Activated CD4-positive, alpha-beta T cell treated with anti-CD3 and anti-CD28 coated beads for 36 hours (primary cell): ENCODE results near the gene PBXIP1. TPM values are rescaled to one million over a fixed set of nuclear protein-coding genes. Genes with fewer than 3 reads are reported as not detected.
"Not testable (repeated sequence)": the region's sequence is repeated elsewhere in the genome, so short reads cannot be mapped to it uniquely, and the experiment has no call there.

Source experiments
- ATAC-seq: fragments of 200-7000 bp; cut with Tn5 transposase; one replicate; pipeline ENCODE4 v1.10.0; 2021; ENCODE audit warnings: mild to moderate bottlenecking, moderate library complexity
- CTCF ChIA-PET: fragments of 350-600 bp; sonication (Branson Sonifier 250); formaldehyde crosslinking; loops from one replicate; lab custom pipeline; 2021; ENCODE audit warnings: antibody characterized with exemption; lab: Charles Lee
- POLR2A ChIA-PET: fragments of 350-600 bp; sonication (Branson Sonifier 250); formaldehyde crosslinking; loops from one replicate; lab custom pipeline; 2021; ENCODE audit warnings: antibody characterized with exemption, inconsistent platforms; lab: Charles Lee
- DNase-seq: peaks from one replicate; pipeline ENCODE4 v3.0.0-alpha.2; 2020
- H3K27ac Mint-ChIP-seq: one replicate; pipeline ENCODE4 v1.8.0; 2021; ENCODE audit warnings: mixed read lengths
- H3K27me3 Mint-ChIP-seq: one replicate; pipeline ENCODE4 v1.8.0; 2021; ENCODE audit warnings: mixed read lengths
- H3K36me3 Mint-ChIP-seq: one replicate; pipeline ENCODE4 v1.8.0; 2021; ENCODE audit warnings: low read depth, mixed read lengths
- H3K4me1 Mint-ChIP-seq: one replicate; pipeline ENCODE4 v1.8.0; 2021; ENCODE audit warnings: mixed read lengths
- H3K4me3 Mint-ChIP-seq: one replicate; pipeline ENCODE4 v1.8.0; 2021; ENCODE audit warnings: mild to moderate bottlenecking, moderate library complexity, mixed read lengths
- H3K9me3 Mint-ChIP-seq: one replicate; pipeline ENCODE4 v1.8.0; 2021; ENCODE audit warnings: low read depth, mixed read lengths
- intact Hi-C, 2 experiments: fragments of 100-400 bp; cut with DNase I in 1 of 2; cut with micrococcal nuclease in 1 of 2; formaldehyde crosslinking; loops; one replicate each; pipeline versions ENCODE4 v1.14.2 to v1.15.1; 2022 to 2024; cut with DNase I, micrococcal nuclease
- total RNA-seq, 2 experiments: library from RNA; stranded (reverse); gene quantifications; one replicate each; pipeline ENCODE4 v1.2.3, GENCODE V29; 2021

Gene PBXIP1
- total RNA-seq, 2 experiments from 2014 or later, result 22.6 to 28.1 TPM

DNA sequence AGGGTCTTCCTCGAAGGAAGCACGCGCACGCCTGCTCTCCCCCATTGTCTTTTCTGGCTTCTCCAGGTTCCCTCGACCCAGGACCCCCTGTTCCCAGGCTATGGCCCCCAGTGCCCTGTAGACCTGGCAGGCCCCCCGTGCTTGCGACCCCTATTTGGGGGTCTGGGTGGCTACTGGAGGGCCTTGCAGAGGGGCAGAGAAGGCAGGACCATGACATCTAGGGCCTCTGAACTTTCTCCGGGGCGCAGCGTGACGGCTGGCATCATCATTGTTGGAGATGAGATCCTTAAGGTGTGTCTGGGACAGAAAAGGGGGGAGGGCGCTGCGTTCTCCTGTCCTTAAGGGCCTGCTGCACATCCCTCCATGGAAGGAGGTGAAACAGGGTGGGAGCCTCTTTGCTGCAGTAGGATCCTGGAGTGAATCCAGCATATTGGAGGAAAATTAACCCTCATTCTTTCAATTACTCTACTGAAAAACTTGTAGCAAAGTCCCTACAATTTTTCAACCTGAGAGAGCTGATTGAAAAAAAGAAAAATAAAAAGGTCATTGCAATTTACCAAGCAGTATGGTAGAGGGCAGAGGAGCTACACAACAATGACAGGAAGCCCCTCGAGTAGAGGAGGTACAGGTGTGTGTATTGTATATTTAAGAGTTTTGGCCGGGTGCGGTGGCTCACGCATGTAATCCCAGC, 28.0 kb upstream of the PBXIP1 start:
- POLR2A ChIA-PET, result interaction anchor here (0.6 to 2.5 kb wide), 6 partner anchors 10 to 99 kb away, joined by 3 to 10 read pairs (median 4); partner anchors contain the start of gene PYGO2
- H3K27me3 Mint-ChIP-seq, result no peaks in the 10 kb centered on the region
- ATAC-seq, result no peak
- H3K4me1 Mint-ChIP-seq, result peaks cover 25% of the 10 kb centered on the region
- H3K9me3 Mint-ChIP-seq, result no peaks in the 10 kb centered on the region
- H3K4me3 Mint-ChIP-seq, result no peak overlapping the region
- CTCF ChIA-PET, result interaction anchor here (0.5 to 6.5 kb wide), 17 partner anchors 12 to 649 kb away, joined by 3 to 82 read pairs (median 4); partner anchors contain the start of genes LENEP and PBXIP1
- no peak overlapping the region for H3K27ac Mint-ChIP-seq
- intact Hi-C loops, result loop anchor here (1.0 to 5.0 kb wide), 10 partner anchors 10 to 188 kb away; partner anchors contain the start of genes ADAM15 (in 2 of the 2), CKS1B (in 2 of the 2), KRTCAP2 (in 1 of the 2) and PYGO2 (in 1 of the 2)
- peak; percentile 32 for DNase-seq
- H3K36me3 Mint-ChIP-seq, result peaks cover 31% of the 10 kb centered on the region

DNA sequence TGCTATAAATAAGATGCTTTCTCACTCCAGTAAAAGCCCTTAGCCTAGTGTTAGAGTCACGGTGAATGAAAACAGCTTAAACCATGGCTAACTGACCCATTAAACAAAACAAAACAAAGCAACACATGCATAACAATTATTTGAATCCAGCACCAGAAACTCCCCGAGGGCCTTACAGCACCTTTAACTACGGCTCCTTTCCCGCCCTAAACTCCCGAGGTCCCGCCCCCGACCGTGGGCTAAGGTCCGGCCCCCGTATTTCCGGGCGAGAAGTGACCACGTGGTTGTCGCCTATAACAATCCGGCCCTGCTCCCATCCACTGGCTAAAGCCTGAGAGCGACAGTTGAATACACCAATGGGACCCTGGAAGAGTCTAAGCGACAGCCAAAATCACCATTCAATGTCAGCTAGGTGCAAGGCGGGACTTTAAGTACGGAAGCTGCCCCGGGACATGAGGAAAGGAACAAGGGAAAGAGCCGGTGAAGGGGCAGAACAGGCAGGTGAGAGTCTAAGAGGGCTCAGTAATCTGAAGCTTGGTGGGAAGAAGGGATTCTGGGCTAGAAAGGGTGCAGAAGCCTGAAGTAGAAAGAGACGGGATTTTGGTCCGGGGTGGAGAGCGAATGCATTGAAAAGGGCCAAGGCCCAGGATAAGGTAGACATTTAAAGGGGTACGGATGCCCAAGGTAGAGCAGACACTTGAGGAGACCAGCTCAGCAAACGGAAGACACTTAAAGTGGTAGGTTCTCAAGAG, 27.2 kb upstream of the PBXIP1 start, which contains the start of gene FLAD1:
FLAD1 (plus strand) TSS at position 448 of the 752 bp plus-strand sequence. CDS start 351 bp downstream, outside the sequence.
- Mint-ChIP-seq H3K4me1 (peaks cover 21% of the 10 kb centered on the region), H3K27me3 (no peaks in the 10 kb centered on the region), H3K27ac (no peak within 1 kb of the TSS), H3K9me3 (no peaks in the 10 kb centered on the region), H3K36me3 (peaks cover 31% of the 10 kb centered on the region), H3K4me3 (no peak within 1 kb of the TSS)
- intact Hi-C loops, result loop anchor here (1.0 to 5.0 kb wide), 10 partner anchors 9 to 189 kb away; partner anchors contain the start of genes ADAM15 (in 2 of the 2), CKS1B (in 2 of the 2), KRTCAP2 (in 1 of the 2) and PYGO2 (in 1 of the 2)
- POLR2A ChIA-PET, result interaction anchor here (0.6 to 2.5 kb wide), 8 partner anchors 10 to 98 kb away, joined by 3 to 10 read pairs (median 4); partner anchors contain the start of gene PYGO2
- peak; percentile 99 for ATAC-seq
- peak; percentile 97 for DNase-seq
- CTCF ChIA-PET, result interaction anchor here (0.5 to 6.5 kb wide), 12 partner anchors 13 to 648 kb away, joined by 3 to 82 read pairs (median 4); partner anchors contain the start of genes LENEP and PBXIP1

DNA sequence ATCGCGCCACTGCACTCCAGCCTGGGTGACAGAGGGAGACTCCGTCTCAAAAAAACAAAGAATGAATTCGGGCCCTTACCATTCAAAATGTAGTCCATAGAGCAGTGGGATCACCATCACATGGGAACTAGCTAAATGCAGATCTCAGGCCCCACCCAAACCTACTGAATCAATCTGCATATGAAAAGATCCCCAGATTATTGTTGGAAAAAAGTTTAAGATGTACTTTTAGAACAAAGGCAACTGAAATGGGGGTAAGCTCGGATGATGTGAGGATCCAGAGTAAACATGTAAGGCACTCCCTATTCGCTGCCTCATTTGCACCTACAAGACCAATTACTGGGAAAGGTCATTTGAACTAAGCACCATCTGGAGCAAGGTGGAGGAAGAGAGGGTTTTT, 26.4 kb upstream of the PBXIP1 start:
- CTCF ChIA-PET, result interaction anchor here (1.0 to 6.5 kb wide), 3 partner anchors 14 to 34 kb away, joined by 4 to 82 read pairs (median 25); partner anchors contain the start of genes LENEP and PBXIP1
- intact Hi-C loops, result loop anchor here (2.0 to 5.0 kb wide), 3 partner anchors 16 to 190 kb away; partner anchors contain the start of genes ADAM15 (in 1 of the 2), KRTCAP2 (in 1 of the 2) and TRIM46 (in 1 of the 2)
- ATAC-seq (no peak), DNase-seq (no peak)
- Mint-ChIP-seq H3K4me3 (no peak overlapping the region), H3K27ac (no peak overlapping the region), H3K9me3 (no peaks in the 10 kb centered on the region), H3K4me1 (peaks cover 23% of the 10 kb centered on the region), H3K27me3 (no peaks in the 10 kb centered on the region), H3K36me3 (peaks cover 32% of the 10 kb centered on the region)
- POLR2A ChIA-PET, result interaction anchor here (0.6 to 2.5 kb wide), 7 partner anchors 11 to 1125 kb away, joined by 3 to 10 read pairs (median 5); no protein-coding TSS in a partner anchor

DNA sequence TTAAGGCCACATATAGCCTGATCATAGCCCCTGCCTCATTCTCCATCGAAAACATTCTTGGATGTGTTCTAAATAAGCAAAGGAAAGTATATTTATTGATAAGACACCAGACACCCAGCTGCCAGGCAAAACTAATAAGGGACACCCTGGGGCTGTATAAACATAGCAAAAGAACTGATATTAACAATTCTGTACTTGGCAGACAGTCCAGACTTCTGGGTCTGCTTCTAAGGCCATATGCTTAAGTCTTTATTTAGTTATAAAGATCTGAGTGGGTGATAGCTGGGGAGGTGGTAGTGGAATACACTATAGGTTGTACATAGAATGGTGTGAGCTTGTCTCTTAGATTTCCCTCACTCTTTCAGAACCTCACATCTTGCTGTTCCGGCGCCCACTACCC, 22.5 kb upstream of the PBXIP1 start:
- Mint-ChIP-seq H3K27me3 (no peaks in the 10 kb centered on the region), H3K36me3 (peaks cover 27% of the 10 kb centered on the region), H3K4me1 (peaks cover 12% of the 10 kb centered on the region), H3K4me3 (no peak overlapping the region), H3K27ac (no peak overlapping the region), H3K9me3 (no peaks in the 10 kb centered on the region)
- DNase-seq, result no peak
- ChIA-PET CTCF (interaction anchor here (1.4 to 4.1 kb wide), 3 partner anchors 16 to 21 kb away, joined by 4 to 15 read pairs (median 7); no protein-coding TSS in a partner anchor), POLR2A (interaction anchor here (0.6 kb wide), 1 partner anchor 47 kb away, joined by 9 read pairs; no protein-coding TSS in a partner anchor)
- ATAC-seq, result no peak
- intact Hi-C loops, result loop anchor here in 1 of 2 experiments (10.0 kb wide), 2 partner anchors 706 to 794 kb away; partner anchors contain the start of genes DAP3 and YY1AP1

DNA sequence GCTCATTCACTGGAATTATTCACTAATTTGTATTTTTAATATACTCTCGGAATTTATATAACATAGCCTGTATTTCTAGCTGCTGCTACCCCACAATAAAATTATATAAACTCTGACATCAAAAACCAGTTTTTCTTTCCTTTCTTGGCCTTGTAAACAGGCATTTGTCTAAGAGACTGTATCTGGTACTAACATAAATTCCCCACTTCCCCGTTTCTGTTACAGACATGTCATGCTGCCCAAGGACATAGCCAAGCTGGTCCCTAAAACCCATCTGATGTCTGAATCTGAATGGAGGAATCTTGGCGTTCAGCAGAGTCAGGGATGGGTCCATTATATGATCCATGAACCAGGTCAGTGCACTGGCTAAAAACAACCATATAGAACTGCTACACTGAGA, 21.9 kb upstream of the PBXIP1 start:
- POLR2A ChIA-PET, result interaction anchor here (0.6 kb wide), 1 partner anchor 47 kb away, joined by 9 read pairs; no protein-coding TSS in a partner anchor
- Mint-ChIP-seq H3K27ac (peak overlapping the region; percentile 2), H3K36me3 (peaks cover 27% of the 10 kb centered on the region), H3K4me1 (peaks cover 15% of the 10 kb centered on the region)
- ATAC-seq, H3K9me3 Mint-ChIP-seq, H3K4me3 Mint-ChIP-seq, DNase-seq, H3K27me3 Mint-ChIP-seq: not testable (repeated sequence)
- CTCF ChIA-PET, result interaction anchor here (0.7 to 4.1 kb wide), 3 partner anchors 17 to 22 kb away, joined by 3 to 15 read pairs (median 7); no protein-coding TSS in a partner anchor
- intact Hi-C loops, result loop anchor here in 1 of 2 experiments (10.0 kb wide), 2 partner anchors 707 to 793 kb away; partner anchors contain the start of genes DAP3 and YY1AP1

DNA sequence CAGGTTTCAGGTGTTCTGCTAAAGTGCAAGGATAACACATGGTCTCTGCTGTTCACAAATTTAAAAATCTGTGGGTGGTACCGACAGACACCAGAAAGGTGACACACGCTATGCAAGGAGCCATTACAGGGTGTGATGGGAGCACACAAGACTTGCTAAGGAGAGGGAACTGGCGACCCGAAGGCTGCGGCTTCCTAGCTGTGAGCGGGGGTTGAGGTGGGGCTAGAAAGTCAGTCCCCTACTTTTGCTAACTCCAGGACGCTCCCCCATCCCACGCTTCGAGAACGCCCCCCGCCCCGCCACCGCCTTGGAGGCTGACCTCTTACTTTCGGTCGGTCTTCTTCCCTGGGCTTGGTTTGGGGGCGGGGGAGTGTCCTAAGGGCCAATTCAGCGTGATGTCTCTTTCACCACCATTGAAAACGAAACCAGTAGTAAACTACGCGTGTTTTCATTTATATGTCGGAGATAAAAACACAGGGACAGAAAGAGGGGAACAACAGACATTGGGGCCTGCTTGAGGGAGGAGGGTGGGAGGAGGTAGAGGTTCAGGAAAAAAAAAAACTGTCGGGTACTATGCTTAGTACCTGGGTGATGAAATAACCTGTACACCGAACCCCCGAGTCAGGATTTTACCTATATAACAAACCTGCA, 19.6 kb upstream of the PBXIP1 start:
- intact Hi-C loops, result loop anchor here (2.0 to 10.0 kb wide), 3 partner anchors 41 to 791 kb away; partner anchors contain the start of genes DAP3 (in 1 of the 2) and YY1AP1 (in 1 of the 2)
- no peak for ATAC-seq

DNA sequence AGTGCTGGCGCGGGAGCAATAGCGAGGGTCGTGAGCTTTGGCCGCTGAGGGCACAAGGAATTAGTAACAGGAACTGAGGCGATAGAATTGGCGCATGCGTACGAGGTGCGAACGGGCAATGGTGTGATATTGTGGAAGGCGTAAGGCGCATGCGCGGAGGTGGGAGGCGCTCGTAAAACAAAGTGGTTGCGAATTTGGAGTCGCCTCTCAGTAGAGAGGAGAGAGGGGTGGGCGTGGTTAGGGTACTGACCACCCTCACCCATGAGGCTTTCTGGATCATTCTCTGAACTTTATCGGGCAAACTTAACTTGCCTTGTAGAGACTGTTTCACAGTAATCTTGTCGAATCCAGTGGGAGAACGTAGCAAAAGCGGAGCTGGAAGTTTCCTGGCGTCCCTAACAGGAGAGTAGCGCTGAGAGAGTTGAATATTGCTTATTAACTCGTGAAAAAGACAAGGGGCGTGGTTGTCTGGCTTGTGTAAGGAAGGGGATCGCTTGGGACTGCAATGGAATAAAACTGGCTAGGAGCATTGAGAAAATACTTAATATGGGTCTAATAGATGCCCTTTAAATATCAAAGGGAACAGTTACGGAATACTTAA, 19.0 kb upstream of the PBXIP1 start:
- H3K4me3 Mint-ChIP-seq, result no peak overlapping the region
- ChIA-PET CTCF (interaction anchor here (0.5 to 2.9 kb wide), 6 partner anchors 23 to 1471 kb away, joined by 3 to 15 read pairs (median 3); no protein-coding TSS in a partner anchor), POLR2A (interaction anchor here (0.7 to 2.3 kb wide), 8 partner anchors 24 to 670 kb away, joined by 3 to 12 read pairs (median 3); partner anchors contain the start of genes EFNA4 and PMVK)
- H3K36me3 Mint-ChIP-seq, result peaks cover 24% of the 10 kb centered on the region
- no peaks in the 10 kb centered on the region for H3K9me3 Mint-ChIP-seq
- peak; percentile 97 for DNase-seq
- peak; percentile 47 for ATAC-seq
- no peaks in the 10 kb centered on the region for H3K27me3 Mint-ChIP-seq
- H3K27ac Mint-ChIP-seq, result no peak overlapping the region
- intact Hi-C loops, result loop anchor here (1.0 to 10.0 kb wide), 19 partner anchors 8 to 790 kb away; partner anchors contain the start of genes FLAD1 (in 2 of the 2), UBE2Q1 (in 2 of the 2), ADAM15 (in 1 of the 2) and ADAR (in 1 of the 2)
- H3K4me1 Mint-ChIP-seq, result peaks cover 28% of the 10 kb centered on the region

More for the DNA sequence above, 19.6 kb upstream of the PBXIP1 start:
- H3K27me3 Mint-ChIP-seq, result no peaks in the 10 kb centered on the region
- peak; percentile 73 for DNase-seq
- no peaks in the 10 kb centered on the region for H3K9me3 Mint-ChIP-seq
- H3K36me3 Mint-ChIP-seq, result peaks cover 27% of the 10 kb centered on the region
- ChIA-PET POLR2A (interaction anchor here (0.7 to 2.3 kb wide), 7 partner anchors 23 to 670 kb away, joined by 3 to 12 read pairs (median 3); partner anchors contain the start of genes EFNA4 and PMVK), CTCF (interaction anchor here (0.6 to 2.9 kb wide), 7 partner anchors 10 to 109 kb away, joined by 3 to 12 read pairs (median 3); no protein-coding TSS in a partner anchor)
- peaks cover 28% of the 10 kb centered on the region for H3K4me1 Mint-ChIP-seq
- H3K27ac Mint-ChIP-seq, result no peak overlapping the region
- H3K4me3 Mint-ChIP-seq, result no peak overlapping the region

DNA sequence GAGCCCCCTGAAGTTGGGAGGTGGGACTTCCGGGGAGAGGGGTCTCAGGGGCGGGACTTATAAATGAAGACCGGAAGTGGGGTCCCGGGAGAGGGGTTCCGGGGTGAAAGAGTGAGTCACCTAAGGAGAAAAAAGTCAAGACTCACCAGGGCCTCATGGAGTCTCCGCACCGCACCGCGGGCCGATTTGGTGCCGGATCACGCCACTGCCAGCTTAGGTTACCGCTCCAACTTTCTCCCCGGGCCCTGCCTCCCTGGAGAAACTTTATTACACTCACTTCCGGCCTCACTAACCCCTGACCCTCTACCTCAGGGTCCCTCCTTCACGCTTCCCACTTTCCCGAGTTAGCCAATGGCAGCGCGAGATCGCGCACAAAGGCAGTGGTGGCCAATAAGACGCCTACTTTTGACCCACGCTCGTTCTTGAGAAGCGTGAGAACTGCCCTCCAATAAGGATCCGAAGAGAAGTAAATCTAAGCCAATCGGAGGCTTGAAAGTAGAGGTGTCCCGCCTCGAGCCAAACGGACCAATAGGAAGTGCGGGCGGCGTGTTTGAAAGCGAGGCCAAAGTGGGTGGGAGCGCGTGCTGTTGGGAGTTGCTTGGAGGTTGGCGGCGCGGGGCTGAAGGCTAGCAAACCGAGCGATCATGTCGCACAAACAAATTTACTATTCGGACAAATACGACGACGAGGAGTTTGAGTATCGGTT, 18.4 kb upstream of the PBXIP1 start, which contains the start of gene CKS1B:
CKS1B (plus strand) TSS at position 580 of the 706 bp plus-strand sequence; CDS start at position 645, 65 bp downstream.
- peak; percentile 86 for ATAC-seq
- no peak within 1 kb of the TSS for H3K27ac Mint-ChIP-seq
- no peaks in the 10 kb centered on the region for H3K27me3 Mint-ChIP-seq
- H3K36me3 Mint-ChIP-seq, result peaks cover 25% of the 10 kb centered on the region
- H3K9me3 Mint-ChIP-seq, result no peaks in the 10 kb centered on the region
- H3K4me1 Mint-ChIP-seq, result peaks cover 30% of the 10 kb centered on the region
- H3K4me3 Mint-ChIP-seq, result no peak within 1 kb of the TSS
- peak; percentile 98 for DNase-seq
- ChIA-PET POLR2A (interaction anchor here (0.6 to 2.3 kb wide), 11 partner anchors 9 to 640 kb away, joined by 3 to 12 read pairs (median 5); partner anchors contain the start of genes LENEP, PMVK and PYGO2), CTCF (interaction anchor here (0.5 to 2.9 kb wide), 10 partner anchors 13 to 1472 kb away, joined by 3 to 15 read pairs (median 3); partner anchors contain the start of genes ADAM15, PBXIP1 and PYGO2)
- intact Hi-C loops, result loop anchor here (1.0 to 10.0 kb wide), 19 partner anchors 9 to 789 kb away; partner anchors contain the start of genes FLAD1 (in 2 of the 2), UBE2Q1 (in 2 of the 2), ADAM15 (in 1 of the 2) and ADAR (in 1 of the 2)
